ENCODE measurements around the gene DYRK2. TPM values are rescaled to one million over a fixed set of nuclear protein-coding genes. Genes with fewer than 3 reads are reported as not detected.

The DYRK2 gene
- total RNA-seq, 1 donor from 2014 or later, result 16.2 TPM

GRCh38 chr12:67624355-67624754 lies 24.2 kb upstream of the DYRK2 start:
- no peak for TF ChIP-seq POLR2AphosphoS5 (IDR thresholded peaks at IDR 0.05; ENCODE audit: insufficient read depth in 1 of 2, low read depth in 1 of 2)
- no peak for TF ChIP-seq CTCF (IDR thresholded peaks at IDR 0.05)
- TF ChIP-seq POLR2A (IDR thresholded peaks at IDR 0.05), result no peak

GRCh38 chr12:67625004-67625403 lies 23.5 kb upstream of the DYRK2 start:
- TF ChIP-seq POLR2AphosphoS5 (IDR thresholded peaks at IDR 0.05; ENCODE audit: insufficient read depth in 1 of 2, low read depth in 1 of 2), result no peak
- TF ChIP-seq CTCF (IDR thresholded peaks at IDR 0.05), result no peak
- TF ChIP-seq POLR2A (IDR thresholded peaks at IDR 0.05), result no peak
- no peak overlapping the region for H3K4me3 ChIP-seq
- intact Hi-C loops (cut with DNase I), result no loop called here
- H3K27me3 ChIP-seq, result no peaks in the 10 kb centered on the region
- no peak for DNase-seq (ENCODE audit: extremely low spot score in 2 of 2)
- no peaks in the 10 kb centered on the region for H3K4me1 ChIP-seq
- no peaks in the 10 kb centered on the region for H3K9me3 ChIP-seq
- H3K27ac ChIP-seq, result no peak overlapping the region
- no peaks in the 10 kb centered on the region for H3K36me3 ChIP-seq

More at GRCh38 chr12:67624355-67624754, 24.2 kb upstream of the DYRK2 start:
- H3K27ac ChIP-seq, result no peak overlapping the region
- no peaks in the 10 kb centered on the region for H3K36me3 ChIP-seq
- no peaks in the 10 kb centered on the region for H3K4me1 ChIP-seq
- intact Hi-C loops (cut with DNase I), result no loop called here
- H3K27me3 ChIP-seq, result no peaks in the 10 kb centered on the region
- H3K4me3 ChIP-seq, result no peak overlapping the region
- no peaks in the 10 kb centered on the region for H3K9me3 ChIP-seq
- no peak for DNase-seq (ENCODE audit: extremely low spot score in 2 of 2)

- Histone ChIP-seq H3K27ac (no peak overlapping the region), H3K4me3 (no peak overlapping the region), H3K4me1 (no peaks in the 10 kb centered on the region), H3K36me3 (no peaks in the 10 kb centered on the region), H3K9me3 (no peaks in the 10 kb centered on the region), H3K27me3 (no peaks in the 10 kb centered on the region)
- TF ChIP-seq POLR2A (IDR thresholded peaks at IDR 0.05) (no peak), POLR2AphosphoS5 (IDR thresholded peaks at IDR 0.05; ENCODE audit: insufficient read depth in 1 of 2, low read depth in 1 of 2) (no peak)
- no peak for DNase-seq (ENCODE audit: extremely low spot score in 2 of 2)
- intact Hi-C loops (cut with DNase I), result no loop called here
Measured at GRCh38 chr12:67626156-67626555, 22.4 kb upstream of the DYRK2 start.

- no peak for TF ChIP-seq CTCF (IDR thresholded peaks at IDR 0.05)
- peak in 1 of 2 donors; percentile 13 for TF ChIP-seq POLR2AphosphoS5 (IDR thresholded peaks at IDR 0.05; ENCODE audit: insufficient read depth in 1 of 2, low read depth in 1 of 2)
- no peak overlapping the region for H3K27ac ChIP-seq
- no peaks in the 10 kb centered on the region for H3K27me3 ChIP-seq
- no peaks in the 10 kb centered on the region for H3K4me1 ChIP-seq
- no peaks in the 10 kb centered on the region for H3K9me3 ChIP-seq
- no peaks in the 10 kb centered on the region for H3K36me3 ChIP-seq
- no peak overlapping the region for H3K4me3 ChIP-seq
- no peak for DNase-seq (ENCODE audit: extremely low spot score in 2 of 2)
- intact Hi-C loops (cut with DNase I), result no loop called here
Measured at GRCh38 chr12:67630373-67631088, 18.0 kb upstream of the DYRK2 start.

- H3K27ac ChIP-seq, result no peak overlapping the region
- H3K4me3 ChIP-seq, result no peak overlapping the region
- intact Hi-C loops (cut with DNase I), result no loop called here
- H3K36me3 ChIP-seq, result no peaks in the 10 kb centered on the region
- no peaks in the 10 kb centered on the region for H3K9me3 ChIP-seq
- no peaks in the 10 kb centered on the region for H3K27me3 ChIP-seq
- H3K4me1 ChIP-seq, result no peaks in the 10 kb centered on the region
- no peak for TF ChIP-seq POLR2A (IDR thresholded peaks at IDR 0.05)
- TF ChIP-seq POLR2AphosphoS5 (IDR thresholded peaks at IDR 0.05; ENCODE audit: insufficient read depth in 1 of 2, low read depth in 1 of 2), result no peak
- TF ChIP-seq CTCF (IDR thresholded peaks at IDR 0.05), result no peak
- no peak for DNase-seq (ENCODE audit: extremely low spot score in 2 of 2)
Measured at GRCh38 chr12:67632005-67632404, 16.5 kb upstream of the DYRK2 start.
